ENCODE results near the gene TRIL.

- TF ChIP-seq CTCF (IDR thresholded peaks at IDR 0.05) (no peak), POLR2A (IDR thresholded peaks at IDR 0.05) (no peak)
These were observed 18.8 kb downstream of the TRIL start for GRCh38 chr7:28939367-28939766.
